Activated B cell treated with CpG ODN at 0.5 μM for 24 hours (primary cell): ENCODE results near the gene HEBP1. TPM values are rescaled to one million over a fixed set of nuclear protein-coding genes. Genes with fewer than 3 reads are reported as not detected.

Experiments used
- ATAC-seq: fragments of 200-7000 bp; cut with Tn5 transposase; one replicate; pipeline ENCODE4 v1.10.0; 2021; ENCODE audit warnings: low read depth, mild to moderate bottlenecking, moderate library complexity
- CTCF ChIA-PET: fragments of 350-600 bp; sonication (Branson Sonifier 250); formaldehyde crosslinking; loops from one replicate; lab custom pipeline; 2021; ENCODE audit warnings: antibody characterized with exemption; lab: Charles Lee
- POLR2A ChIA-PET: fragments of 350-600 bp; sonication (Branson Sonifier 250); formaldehyde crosslinking; loops from one replicate; lab custom pipeline; 2021; ENCODE audit warnings: antibody characterized with exemption; lab: Charles Lee
- DNase-seq: peaks from one replicate; pipeline ENCODE4 v3.0.0; 2022
- H3K27ac Mint-ChIP-seq: one replicate; pipeline ENCODE4 v1.8.0; 2020; ENCODE audit warnings: mixed read lengths
- H3K27me3 Mint-ChIP-seq: one replicate; pipeline ENCODE4 v1.8.0; 2021; ENCODE audit warnings: mixed read lengths
- H3K36me3 Mint-ChIP-seq: one replicate; pipeline ENCODE4 v1.8.0; 2021; ENCODE audit warnings: low read depth, mixed read lengths
- H3K4me1 Mint-ChIP-seq: one replicate; pipeline ENCODE4 v1.8.0; 2021; ENCODE audit warnings: mixed read lengths
- H3K4me3 Mint-ChIP-seq: one replicate; pipeline ENCODE4 v1.8.0; 2020; ENCODE audit warnings: mild to moderate bottlenecking, mixed read lengths
- H3K9me3 Mint-ChIP-seq: one replicate; pipeline ENCODE4 v1.8.0; 2020; ENCODE audit warnings: mixed read lengths
- intact Hi-C: fragments of 100-400 bp; cut with micrococcal nuclease; formaldehyde crosslinking; loops from one replicate; pipeline ENCODE4 v1.15.1; 2024
- total RNA-seq: library from RNA; stranded (reverse); gene quantifications from 2 replicates; pipeline ENCODE4 v1.2.3, GENCODE V29; 2022
- TF ChIP-seq, protein P1 (sequence below): fragments of 200-600 bp; IDR thresholded peaks from one replicate; pipeline ENCODE4 v1.8.0; 2022; ENCODE audit warnings: antibody characterized with exemption, mild to moderate bottlenecking

The HEBP1 gene
- total RNA-seq, 1 donor from 2014 or later: 12.0 TPM

GRCh38 chr12:12992418-12993130 lies 7.5 kb downstream of the HEBP1 start:
- ChIA-PET POLR2A (interaction anchor here (0.7 kb wide), 1 partner anchor 271 kb away, joined by 3 read pairs; no protein-coding TSS in a partner anchor), CTCF (no interaction called here)
- ATAC-seq (no peak), DNase-seq (no peak)
- Mint-ChIP-seq H3K27ac (no peak overlapping the region), H3K36me3 (peaks cover 9% of the 10 kb centered on the region), H3K9me3 (no peaks in the 10 kb centered on the region), H3K4me1 (peaks cover 17% of the 10 kb centered on the region), H3K4me3 (no peak overlapping the region), H3K27me3 (no peaks in the 10 kb centered on the region)
- TF ChIP-seq, protein P1, sequence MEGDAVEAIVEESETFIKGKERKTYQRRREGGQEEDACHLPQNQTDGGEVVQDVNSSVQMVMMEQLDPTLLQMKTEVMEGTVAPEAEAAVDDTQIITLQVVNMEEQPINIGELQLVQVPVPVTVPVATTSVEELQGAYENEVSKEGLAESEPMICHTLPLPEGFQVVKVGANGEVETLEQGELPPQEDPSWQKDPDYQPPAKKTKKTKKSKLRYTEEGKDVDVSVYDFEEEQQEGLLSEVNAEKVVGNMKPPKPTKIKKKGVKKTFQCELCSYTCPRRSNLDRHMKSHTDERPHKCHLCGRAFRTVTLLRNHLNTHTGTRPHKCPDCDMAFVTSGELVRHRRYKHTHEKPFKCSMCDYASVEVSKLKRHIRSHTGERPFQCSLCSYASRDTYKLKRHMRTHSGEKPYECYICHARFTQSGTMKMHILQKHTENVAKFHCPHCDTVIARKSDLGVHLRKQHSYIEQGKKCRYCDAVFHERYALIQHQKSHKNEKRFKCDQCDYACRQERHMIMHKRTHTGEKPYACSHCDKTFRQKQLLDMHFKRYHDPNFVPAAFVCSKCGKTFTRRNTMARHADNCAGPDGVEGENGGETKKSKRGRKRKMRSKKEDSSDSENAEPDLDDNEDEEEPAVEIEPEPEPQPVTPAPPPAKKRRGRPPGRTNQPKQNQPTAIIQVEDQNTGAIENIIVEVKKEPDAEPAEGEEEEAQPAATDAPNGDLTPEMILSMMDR: no peak
- intact Hi-C loops: loop anchor here (2.0 kb wide), 1 partner anchor 76 kb away; no protein-coding TSS in a partner anchor

DNA sequence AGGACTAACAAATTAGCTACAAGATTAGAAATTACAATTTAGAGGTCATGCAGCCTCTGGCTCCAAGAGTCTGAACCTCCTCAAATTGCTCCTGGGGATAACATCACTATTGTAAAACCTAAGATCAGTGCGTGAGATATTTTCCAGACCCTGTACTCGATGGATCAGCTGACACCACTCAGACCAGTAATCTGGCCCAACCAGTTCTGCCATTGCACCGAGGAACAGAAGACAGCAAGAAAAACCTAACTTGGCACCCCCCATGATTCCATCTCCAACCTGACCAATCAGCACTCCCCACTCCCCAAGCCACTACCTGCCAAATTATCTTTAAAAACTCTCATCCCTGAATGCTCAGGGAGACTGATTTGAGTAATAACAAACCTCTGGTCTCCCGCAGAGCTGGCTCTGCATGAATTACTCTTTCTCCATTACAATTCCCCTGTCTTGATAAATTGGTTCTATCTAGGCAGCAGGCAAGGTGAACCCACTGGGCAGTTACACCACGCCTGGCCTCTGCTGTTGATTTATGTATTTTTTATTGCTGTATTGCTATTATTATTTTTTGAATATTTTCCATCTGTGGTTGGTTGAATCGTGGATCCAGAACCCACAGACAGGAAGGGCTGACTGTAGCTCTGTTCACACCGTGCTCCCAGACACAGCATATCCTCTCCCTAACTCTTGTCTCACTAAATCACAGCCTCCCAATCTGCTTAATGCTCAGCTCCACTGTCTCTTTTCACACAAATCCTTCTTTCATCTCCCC lies 9.2 kb downstream of the HEBP1 start:
- TF ChIP-seq, protein P1: no peak

DNA sequence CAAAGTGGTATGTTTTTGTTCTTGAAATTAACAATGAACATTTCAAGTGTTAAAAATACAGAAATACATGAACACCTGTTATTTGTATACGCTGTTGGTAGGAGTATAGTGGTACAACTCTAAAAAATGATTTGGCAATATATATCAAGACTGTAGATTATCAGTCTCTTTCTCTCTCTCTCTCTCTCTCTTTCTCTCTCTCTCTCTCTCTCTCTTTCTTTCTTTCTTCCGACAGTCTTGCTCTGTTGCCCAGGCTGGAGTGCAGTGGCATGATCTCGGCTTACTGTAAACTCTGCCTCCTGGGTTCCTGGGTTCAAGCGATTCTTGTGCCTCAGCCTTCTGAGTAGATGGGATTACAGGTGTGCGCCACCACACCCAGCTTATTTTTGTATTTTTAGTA lies 12.6 kb downstream of the HEBP1 start:
- peaks cover 30% of the 10 kb centered on the region for H3K36me3 Mint-ChIP-seq
- DNase-seq: no peak
- POLR2A ChIA-PET: no interaction called here
- intact Hi-C loops: no loop called here
- H3K4me3 Mint-ChIP-seq: no peak overlapping the region
- ATAC-seq: no peak
- CTCF ChIA-PET: no interaction called here
- H3K27me3 Mint-ChIP-seq: no peaks in the 10 kb centered on the region
- peaks cover 5% of the 10 kb centered on the region for H3K4me1 Mint-ChIP-seq
- no peaks in the 10 kb centered on the region for H3K9me3 Mint-ChIP-seq
- TF ChIP-seq, protein P1: no peak
- no peak overlapping the region for H3K27ac Mint-ChIP-seq

More for the DNA sequence above, 9.2 kb downstream of the HEBP1 start:
- Mint-ChIP-seq H3K27ac (no peak overlapping the region), H3K36me3 (peaks cover 24% of the 10 kb centered on the region), H3K27me3 (no peaks in the 10 kb centered on the region), H3K4me1 (peaks cover 15% of the 10 kb centered on the region), H3K4me3 (no peak overlapping the region), H3K9me3 (no peaks in the 10 kb centered on the region)
- POLR2A ChIA-PET: no interaction called here
- CTCF ChIA-PET: no interaction called here
- DNase-seq (no peak), ATAC-seq (no peak)
- intact Hi-C loops: no loop called here

- ChIA-PET CTCF (interaction anchor here (1.5 kb wide), 2 partner anchors 71 to 219 kb away, joined by 4 to 6 read pairs; no protein-coding TSS in a partner anchor), POLR2A (no interaction called here)
- Mint-ChIP-seq H3K4me1 (peaks cover 3% of the 10 kb centered on the region), H3K4me3 (no peak overlapping the region), H3K27ac (no peak overlapping the region), H3K36me3 (peaks cover 30% of the 10 kb centered on the region), H3K9me3 (no peaks in the 10 kb centered on the region), H3K27me3 (no peaks in the 10 kb centered on the region)
- no peak for ATAC-seq
- intact Hi-C loops: no loop called here
- TF ChIP-seq, protein P1: no peak
- no peak for DNase-seq
Observed at GRCh38 chr12:12986775-12987331, 13.2 kb downstream of the HEBP1 start.
